ENCODE results near the gene TMEM86A.

Gene TMEM86A

GRCh38 chr11:18726040-18726439 is 27.5 kb downstream of the TMEM86A start, which contains the start of gene IGSF22:
IGSF22 (minus strand) TSS chr11:18726188; CDS start chr11:18724236, 1,952 bp downstream.
- no peak for DNase-seq (ENCODE audit: low read depth in 2 of 2)

GRCh38 chr11:18727479-18728236 is 29.1 kb downstream of the TMEM86A start:
- no peak for DNase-seq (ENCODE audit: low read depth in 2 of 2)

- DNase-seq (ENCODE audit: low read depth in 2 of 2) = no peak
These were observed 30.1 kb downstream of the TMEM86A start for GRCh38 chr11:18728658-18729057.

GRCh38 chr11:18729426-18729825 is 30.8 kb downstream of the TMEM86A start:
- no peak for DNase-seq (ENCODE audit: low read depth in 2 of 2)

- DNase-seq (ENCODE audit: low read depth in 2 of 2) = no peak
These were observed 31.4 kb downstream of the TMEM86A start for GRCh38 chr11:18730020-18730419.

GRCh38 chr11:18731441-18731840 is 32.9 kb downstream of the TMEM86A start:
- no peak for DNase-seq (ENCODE audit: low read depth in 2 of 2)

GRCh38 chr11:18731949-18732821 is 33.6 kb downstream of the TMEM86A start:
- DNase-seq (ENCODE audit: low read depth in 2 of 2) = peak in 1 of 2 donors; percentile 59

GRCh38 chr11:18733202-18733601 is 34.6 kb downstream of the TMEM86A start:
- DNase-seq (ENCODE audit: low read depth in 2 of 2) = no peak

GRCh38 chr11:18736590-18737148 is 38.1 kb downstream of the TMEM86A start:
- no peak for DNase-seq (ENCODE audit: low read depth in 2 of 2)

GRCh38 chr11:18737642-18738041 is 39.1 kb downstream of the TMEM86A start:
- DNase-seq (ENCODE audit: low read depth in 2 of 2) = no peak

GRCh38 chr11:18739685-18740084 is 41.1 kb downstream of the TMEM86A start:
- DNase-seq (ENCODE audit: low read depth in 2 of 2) = no peak

GRCh38 chr11:18741783-18742182 is 43.2 kb downstream of the TMEM86A start:
- DNase-seq (ENCODE audit: low read depth in 2 of 2) = no peak

GRCh38 chr11:18743365-18743764 is 44.8 kb downstream of the TMEM86A start:
- DNase-seq (ENCODE audit: low read depth in 2 of 2) = no peak

- no peak for DNase-seq (ENCODE audit: low read depth in 2 of 2)
These were observed 45.4 kb downstream of the TMEM86A start for GRCh38 chr11:18743900-18744514.

GRCh38 chr11:18745251-18745650 is 46.7 kb downstream of the TMEM86A start:
- no peak for DNase-seq (ENCODE audit: low read depth in 2 of 2)

GRCh38 chr11:18748766-18749365 is 50.3 kb downstream of the TMEM86A start:
- DNase-seq (ENCODE audit: low read depth in 2 of 2) = no peak

- no peak for DNase-seq (ENCODE audit: low read depth in 2 of 2)
These were observed 51.2 kb downstream of the TMEM86A start for GRCh38 chr11:18749681-18750319.

GRCh38 chr11:18750944-18751343 is 52.4 kb downstream of the TMEM86A start:
- DNase-seq (ENCODE audit: low read depth in 2 of 2) = no peak

GRCh38 chr11:18752502-18752901 is 53.9 kb downstream of the TMEM86A start:
- no peak for DNase-seq (ENCODE audit: low read depth in 2 of 2)

GRCh38 chr11:18754308-18754707 is 55.7 kb downstream of the TMEM86A start:
- DNase-seq (ENCODE audit: low read depth in 2 of 2) = no peak

Measured in stimulated activated CD8-positive, alpha-beta memory T cell treated with anti-CD3 and anti-CD28 coated beads, Interleukin-2, amount 100 ng/mL, for 48 hours (primary cell).